HepG2 (cell line): ENCODE results near the gene TBC1D22A. TPM values are rescaled to one million over a fixed set of nuclear protein-coding genes. Genes with fewer than 3 reads are reported as not detected.

Experiments
- DZIP1 ChIP-seq: sonication (generic); formaldehyde crosslinking; IDR thresholded peaks from 2 replicates; pipeline ENCODE4 v1.5.0; 2020; ENCODE audit warnings: mild to moderate bottlenecking, missing genetic modification reagents
- FOXO1 ChIP-seq: sonication (generic); formaldehyde crosslinking; IDR thresholded peaks from 2 replicates; pipeline ENCODE4 v1.4.0; 2020; ENCODE audit warnings: missing genetic modification reagents
- GTF2F1 ChIP-seq: fragments of 150-350 bp; IDR thresholded peaks from 2 replicates; pipeline ENCODE4 v1.6.1; 2014; ENCODE audit warnings: low read length
- KDM2A ChIP-seq: sonication (generic); formaldehyde crosslinking; IDR thresholded peaks from 2 replicates; pipeline ENCODE4 v1.4.0; 2020; ENCODE audit warnings: low read depth, missing genetic modification reagents, borderline replicate concordance
- MAFG ChIP-seq: sonication (generic); formaldehyde crosslinking; IDR thresholded peaks from 2 replicates; pipeline ENCODE4 v1.5.1; 2020; ENCODE audit warnings: mild to moderate bottlenecking, missing genetic modification reagents
- PAF1 ChIP-seq: IDR thresholded peaks from 2 replicates; pipeline ENCODE4 v1.6.1; 2016; ENCODE audit warnings: missing genetic modification reagents, missing compliant biosample characterization
- SOX6 ChIP-seq, 2 experiments: fragments of 450-650 bp in 1 of 2; sonication (generic) in 1 of 2; formaldehyde crosslinking in 1 of 2; IDR thresholded peaks; 2 replicates each; pipeline versions ENCODE4 v1.4.0 to v1.6.1; 2017 to 2020; ENCODE audit warnings: antibody characterized with exemption in 1 of 2, mild to moderate bottlenecking in 1 of 2, missing genetic modification reagents in 1 of 2
- TSC22D2 ChIP-seq: sonication (generic); formaldehyde crosslinking; IDR thresholded peaks from 2 replicates; pipeline ENCODE4 v1.5.1; 2020; ENCODE audit warnings: missing genetic modification reagents, mild to moderate bottlenecking, borderline replicate concordance
- ZBTB4 ChIP-seq: sonication (generic); formaldehyde crosslinking; IDR thresholded peaks from 2 replicates; pipeline ENCODE4 v1.4.0; 2020; ENCODE audit warnings: missing genetic modification reagents, mild to moderate bottlenecking, borderline replicate concordance
- ZNF136 ChIP-seq: sonication (generic); formaldehyde crosslinking; IDR thresholded peaks from 2 replicates; pipeline ENCODE4 v1.8.1; 2022; ENCODE audit warnings: low read depth, mild to moderate bottlenecking, moderate library complexity, missing genetic modification reagents
- ZNF749 ChIP-seq: sonication (generic); formaldehyde crosslinking; IDR thresholded peaks from 2 replicates; pipeline ENCODE4 v1.8.0; 2022; ENCODE audit warnings: mild to moderate bottlenecking, missing genetic modification reagents, moderate library complexity, borderline replicate concordance
- polyA plus RNA-seq, 8 experiments: library from polyadenylated mRNA; depleted of rRNA in 3 of 8; stranded (reverse) in 7 of 8; unstranded in 1 of 8; fragments of >200 nt; fragmentation: Illumina TruSeq in 4 of 8; extraction: Trizol in 4 of 8; gene quantifications; 2 replicates each; pipeline versions ENCODE4 v1.2.1 to v1.2.3, GENCODE V29; 2011 to 2016; ENCODE audit warnings: low read depth in 4 of 8, missing spikeins in 1 of 8, mixed read lengths in 1 of 8; ENCODE audit not compliant: insufficient read depth in 1 of 8
- total RNA-seq, 5 experiments: library from RNA; depleted of rRNA; stranded (reverse); fragments of >200 nt; fragmentation: Illumina TruSeq; extraction: Trizol; gene quantifications; 2 replicates each; pipeline ENCODE4 v1.2.3, GENCODE V29; 2016; ENCODE audit warnings: low read depth in 1 of 5
- TF ChIP-seq, protein P1 (sequence below): sonication (generic); formaldehyde crosslinking; IDR thresholded peaks from 2 replicates; pipeline ENCODE4 v1.8.0; 2022; ENCODE audit warnings: low read depth, missing genetic modification reagents
- TF ChIP-seq, protein P2 (sequence below): sonication (generic); formaldehyde crosslinking; IDR thresholded peaks from 2 replicates; pipeline ENCODE4 v1.4.0; 2020; ENCODE audit warnings: missing genetic modification reagents, borderline replicate concordance
- TF ChIP-seq, protein P3 (sequence below): sonication (generic); formaldehyde crosslinking; IDR thresholded peaks from 2 replicates; pipeline ENCODE4 v1.8.0; 2022; ENCODE audit warnings: mild to moderate bottlenecking, missing genetic modification reagents; ENCODE audit not compliant: insufficient replicate concordance

TBC1D22A gene
- total and polyA plus RNA-seq, 2 of the 13 experiments (the other 11 are each of a cell fraction or from before 2014, with no cell fraction given): 17.3 to 18.0 TPM

- TF ChIP-seq ZBTB4 (CRISPR knock-in tag): peak; percentile 25; the same call in 1 of the 2 replicates
- TF ChIP-seq ZNF136 (CRISPR knock-in tag): no peak
- no peak for TF ChIP-seq PAF1 (CRISPR knock-in tag)
- TF ChIP-seq FOXO1 (CRISPR knock-in tag): no peak; the same call in 1 of the 2 replicates
- TF ChIP-seq KDM2A: peak; percentile 60
- TF ChIP-seq, protein P1, sequence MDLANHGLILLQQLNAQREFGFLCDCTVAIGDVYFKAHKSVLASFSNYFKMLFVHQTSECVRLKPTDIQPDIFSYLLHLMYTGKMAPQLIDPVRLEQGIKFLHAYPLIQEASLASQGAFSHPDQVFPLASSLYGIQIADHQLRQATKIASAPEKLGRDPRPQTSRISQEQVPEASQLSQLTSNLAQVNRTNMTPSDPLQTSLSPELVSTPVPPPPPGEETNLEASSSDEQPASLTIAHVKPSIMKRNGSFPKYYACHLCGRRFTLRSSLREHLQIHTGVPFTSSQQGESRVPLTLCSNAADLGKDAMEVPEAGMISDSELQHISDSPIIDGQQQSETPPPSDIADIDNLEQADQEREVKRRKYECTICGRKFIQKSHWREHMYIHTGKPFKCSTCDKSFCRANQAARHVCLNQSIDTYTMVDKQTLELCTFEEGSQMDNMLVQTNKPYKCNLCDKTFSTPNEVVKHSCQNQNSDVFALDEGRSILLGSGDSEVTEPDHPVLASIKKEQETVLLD (CRISPR knock-in tag): no peak
- no peak for TF ChIP-seq GTF2F1
- TF ChIP-seq, protein P2, sequence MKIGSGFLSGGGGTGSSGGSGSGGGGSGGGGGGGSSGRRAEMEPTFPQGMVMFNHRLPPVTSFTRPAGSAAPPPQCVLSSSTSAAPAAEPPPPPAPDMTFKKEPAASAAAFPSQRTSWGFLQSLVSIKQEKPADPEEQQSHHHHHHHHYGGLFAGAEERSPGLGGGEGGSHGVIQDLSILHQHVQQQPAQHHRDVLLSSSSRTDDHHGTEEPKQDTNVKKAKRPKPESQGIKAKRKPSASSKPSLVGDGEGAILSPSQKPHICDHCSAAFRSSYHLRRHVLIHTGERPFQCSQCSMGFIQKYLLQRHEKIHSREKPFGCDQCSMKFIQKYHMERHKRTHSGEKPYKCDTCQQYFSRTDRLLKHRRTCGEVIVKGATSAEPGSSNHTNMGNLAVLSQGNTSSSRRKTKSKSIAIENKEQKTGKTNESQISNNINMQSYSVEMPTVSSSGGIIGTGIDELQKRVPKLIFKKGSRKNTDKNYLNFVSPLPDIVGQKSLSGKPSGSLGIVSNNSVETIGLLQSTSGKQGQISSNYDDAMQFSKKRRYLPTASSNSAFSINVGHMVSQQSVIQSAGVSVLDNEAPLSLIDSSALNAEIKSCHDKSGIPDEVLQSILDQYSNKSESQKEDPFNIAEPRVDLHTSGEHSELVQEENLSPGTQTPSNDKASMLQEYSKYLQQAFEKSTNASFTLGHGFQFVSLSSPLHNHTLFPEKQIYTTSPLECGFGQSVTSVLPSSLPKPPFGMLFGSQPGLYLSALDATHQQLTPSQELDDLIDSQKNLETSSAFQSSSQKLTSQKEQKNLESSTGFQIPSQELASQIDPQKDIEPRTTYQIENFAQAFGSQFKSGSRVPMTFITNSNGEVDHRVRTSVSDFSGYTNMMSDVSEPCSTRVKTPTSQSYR: peak; percentile 63; the same call in 1 of the 2 replicates
- no peak for TF ChIP-seq SOX6 (IDR thresholded peaks at IDR 0.05)
- TF ChIP-seq SOX6 (CRISPR knock-in tag; IDR thresholded peaks at IDR 0.05): no peak
- no peak for TF ChIP-seq ZNF749
- no peak for TF ChIP-seq DZIP1 (CRISPR knock-in tag)
- TF ChIP-seq MAFG (CRISPR knock-in tag): no peak
- peak; percentile 23; the same call in 1 of the 2 replicates for TF ChIP-seq TSC22D2 (CRISPR knock-in tag)
- TF ChIP-seq, protein P3, sequence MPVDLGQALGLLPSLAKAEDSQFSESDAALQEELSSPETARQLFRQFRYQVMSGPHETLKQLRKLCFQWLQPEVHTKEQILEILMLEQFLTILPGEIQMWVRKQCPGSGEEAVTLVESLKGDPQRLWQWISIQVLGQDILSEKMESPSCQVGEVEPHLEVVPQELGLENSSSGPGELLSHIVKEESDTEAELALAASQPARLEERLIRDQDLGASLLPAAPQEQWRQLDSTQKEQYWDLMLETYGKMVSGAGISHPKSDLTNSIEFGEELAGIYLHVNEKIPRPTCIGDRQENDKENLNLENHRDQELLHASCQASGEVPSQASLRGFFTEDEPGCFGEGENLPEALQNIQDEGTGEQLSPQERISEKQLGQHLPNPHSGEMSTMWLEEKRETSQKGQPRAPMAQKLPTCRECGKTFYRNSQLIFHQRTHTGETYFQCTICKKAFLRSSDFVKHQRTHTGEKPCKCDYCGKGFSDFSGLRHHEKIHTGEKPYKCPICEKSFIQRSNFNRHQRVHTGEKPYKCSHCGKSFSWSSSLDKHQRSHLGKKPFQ (CRISPR knock-in tag): no peak
These were observed 23.2 kb upstream of the TBC1D22A start (continued) for GRCh38 chr22:46739094-46739870.
